Measurements from ENCODE around the gene ZDHHC12. TPM values are rescaled to one million over a fixed set of nuclear protein-coding genes. Genes with fewer than 3 reads are reported as not detected.

Gene ZDHHC12
- total RNA-seq, 1 experiment from 2014 or later: 39.3 TPM

DNA sequence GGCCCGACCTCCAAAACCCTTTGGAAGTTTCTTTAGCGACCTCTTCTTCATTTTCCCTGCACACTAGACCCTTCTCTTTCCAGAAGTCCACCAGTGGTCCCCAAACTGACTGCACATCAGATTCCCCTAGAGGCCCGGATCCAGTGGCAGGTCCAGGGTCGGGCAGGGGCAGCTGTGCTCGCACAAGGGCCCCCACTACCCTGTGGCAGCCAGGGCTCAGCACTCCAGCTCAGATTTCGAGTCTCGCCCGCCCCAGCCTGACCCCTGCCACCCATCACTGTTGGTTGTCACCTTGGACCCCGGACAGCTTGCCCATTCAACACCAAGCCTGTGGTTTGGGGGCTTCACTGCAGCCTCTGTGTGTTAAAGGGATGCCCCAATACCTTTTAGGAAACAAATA, 7.8 kb upstream of the ZDHHC12 start:
- in situ Hi-C loops (cut with HindIII; ENCODE audit: low pct_unique_long_range_greater_than_20kb, low sequenced_read_pairs) (no loop called here), intact Hi-C loops (cut with micrococcal nuclease; ENCODE audit: unreplicated experiment) (loop anchor here (10.0 kb wide), 1 partner anchor 83 kb away; the partner anchor contains the start of gene ENDOG)
- Histone ChIP-seq H3K36me3 (ENCODE audit: control insufficient read depth, insufficient read depth, low read length) (no peaks in the 10 kb centered on the region), H3K27me3 (ENCODE audit: control insufficient read depth, insufficient read depth, low read length) (no peaks in the 10 kb centered on the region), H3K27ac (ENCODE audit: low read length) (no peak overlapping the region), H3K9me3 (ENCODE audit: control insufficient read depth, insufficient read depth, low read depth, low read length) (no peaks in the 10 kb centered on the region), H3K4me3 (ENCODE audit: low read depth in 2 of 2, low read length in 2 of 2) (no peak overlapping the region), H3K4me1 (ENCODE audit: control insufficient read depth, insufficient read depth, low read length) (no peaks in the 10 kb centered on the region)
- ATAC-seq: no peak
- BruUV-seq (replicated peaks): no TSS peak
- TF ChIP-seq CTCF (IDR thresholded peaks at IDR 0.05) (no peak), TCF7L2 (IDR thresholded peaks at IDR 0.05; ENCODE audit: low read depth, low read length) (no peak), SIN3A (IDR thresholded peaks at IDR 0.05; ENCODE audit: borderline replicate concordance, insufficient read depth, low read depth, low read length) (no peak), POLR2AphosphoS5 (IDR thresholded peaks at IDR 0.05; ENCODE audit: low read depth, low read length) (no peak)
- TF ChIP-seq, protein P1, sequence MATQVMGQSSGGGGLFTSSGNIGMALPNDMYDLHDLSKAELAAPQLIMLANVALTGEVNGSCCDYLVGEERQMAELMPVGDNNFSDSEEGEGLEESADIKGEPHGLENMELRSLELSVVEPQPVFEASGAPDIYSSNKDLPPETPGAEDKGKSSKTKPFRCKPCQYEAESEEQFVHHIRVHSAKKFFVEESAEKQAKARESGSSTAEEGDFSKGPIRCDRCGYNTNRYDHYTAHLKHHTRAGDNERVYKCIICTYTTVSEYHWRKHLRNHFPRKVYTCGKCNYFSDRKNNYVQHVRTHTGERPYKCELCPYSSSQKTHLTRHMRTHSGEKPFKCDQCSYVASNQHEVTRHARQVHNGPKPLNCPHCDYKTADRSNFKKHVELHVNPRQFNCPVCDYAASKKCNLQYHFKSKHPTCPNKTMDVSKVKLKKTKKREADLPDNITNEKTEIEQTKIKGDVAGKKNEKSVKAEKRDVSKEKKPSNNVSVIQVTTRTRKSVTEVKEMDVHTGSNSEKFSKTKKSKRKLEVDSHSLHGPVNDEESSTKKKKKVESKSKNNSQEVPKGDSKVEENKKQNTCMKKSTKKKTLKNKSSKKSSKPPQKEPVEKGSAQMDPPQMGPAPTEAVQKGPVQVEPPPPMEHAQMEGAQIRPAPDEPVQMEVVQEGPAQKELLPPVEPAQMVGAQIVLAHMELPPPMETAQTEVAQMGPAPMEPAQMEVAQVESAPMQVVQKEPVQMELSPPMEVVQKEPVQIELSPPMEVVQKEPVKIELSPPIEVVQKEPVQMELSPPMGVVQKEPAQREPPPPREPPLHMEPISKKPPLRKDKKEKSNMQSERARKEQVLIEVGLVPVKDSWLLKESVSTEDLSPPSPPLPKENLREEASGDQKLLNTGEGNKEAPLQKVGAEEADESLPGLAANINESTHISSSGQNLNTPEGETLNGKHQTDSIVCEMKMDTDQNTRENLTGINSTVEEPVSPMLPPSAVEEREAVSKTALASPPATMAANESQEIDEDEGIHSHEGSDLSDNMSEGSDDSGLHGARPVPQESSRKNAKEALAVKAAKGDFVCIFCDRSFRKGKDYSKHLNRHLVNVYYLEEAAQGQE (IDR thresholded peaks at IDR 0.05; ENCODE audit: insufficient read depth in 1 of 2, low read depth in 2 of 2, low read length in 1 of 2): no peak
- POLR2A ChIA-PET: no interaction called here
- CTCF ChIA-PET: no interaction called here
- DNase-seq (ENCODE audit: low read depth, low spot score): no peak

- no peak overlapping the region for H3K4me3 ChIP-seq (ENCODE audit: low read depth in 2 of 2, low read length in 2 of 2)
- ChIA-PET CTCF (no interaction called here), POLR2A (no interaction called here)
- no TSS peak for BruUV-seq (replicated peaks)
- TF ChIP-seq SIN3A (IDR thresholded peaks at IDR 0.05; ENCODE audit: borderline replicate concordance, insufficient read depth, low read depth, low read length) (no peak), TCF7L2 (IDR thresholded peaks at IDR 0.05; ENCODE audit: low read depth, low read length) (no peak), CTCF (IDR thresholded peaks at IDR 0.05) (no peak), POLR2AphosphoS5 (IDR thresholded peaks at IDR 0.05; ENCODE audit: low read depth, low read length) (no peak)
- TF ChIP-seq, protein P1 (IDR thresholded peaks at IDR 0.05; ENCODE audit: insufficient read depth in 1 of 2, low read depth in 2 of 2, low read length in 1 of 2): no peak
- ATAC-seq (no peak), DNase-seq (ENCODE audit: low read depth, low spot score) (no peak)
- intact Hi-C loops (cut with micrococcal nuclease; ENCODE audit: unreplicated experiment) (loop anchor here (10.0 kb wide), 1 partner anchor 84 kb away; the partner anchor contains the start of gene ENDOG), in situ Hi-C loops (cut with HindIII; ENCODE audit: low pct_unique_long_range_greater_than_20kb, low sequenced_read_pairs) (no loop called here)
- no peaks in the 10 kb centered on the region for H3K27me3 ChIP-seq (ENCODE audit: control insufficient read depth, insufficient read depth, low read length)
- H3K9me3 ChIP-seq (ENCODE audit: control insufficient read depth, insufficient read depth, low read depth, low read length): no peaks in the 10 kb centered on the region
- H3K36me3 ChIP-seq (ENCODE audit: control insufficient read depth, insufficient read depth, low read length): no peaks in the 10 kb centered on the region
- H3K27ac ChIP-seq (ENCODE audit: low read length): no peak overlapping the region
- no peaks in the 10 kb centered on the region for H3K4me1 ChIP-seq (ENCODE audit: control insufficient read depth, insufficient read depth, low read length)
Measured at GRCh38 chr9:128731093-128731492, 7.2 kb upstream of the ZDHHC12 start.
